Activated CD4-positive, alpha-beta T cell treated with anti-CD3 and anti-CD28 coated beads for 1 hour (primary cell): ENCODE results near the gene PTH2R.
"Not testable (repeated sequence)": the region's sequence is repeated elsewhere in the genome, so short reads cannot be mapped to it uniquely, and the experiment has no call there.

ENCODE experiments used
- DNase-seq: peaks from one replicate; pipeline ENCODE4 v3.0.0-alpha.2; 2020

Gene PTH2R

GRCh38 chr2:208488686-208489564, 82.3 kb downstream of the PTH2R start:
- DNase-seq = no peak

- no peak for DNase-seq
Measured at GRCh38 chr2:208489687-208490086, 83.1 kb downstream of the PTH2R start.

- no peak for DNase-seq
Measured at GRCh38 chr2:208490492-208490891, 83.9 kb downstream of the PTH2R start.

GRCh38 chr2:208491641-208492040, 85.0 kb downstream of the PTH2R start:
- no peak for DNase-seq

- DNase-seq = no peak
Measured at GRCh38 chr2:208492069-208492468, 85.5 kb downstream of the PTH2R start.

- no peak for DNase-seq
Measured at GRCh38 chr2:208493186-208493585, 86.6 kb downstream of the PTH2R start.

GRCh38 chr2:208496129-208496528, 89.5 kb downstream of the PTH2R start:
- no peak for DNase-seq

GRCh38 chr2:208501206-208501605, 94.6 kb downstream of the PTH2R start:
- no peak for DNase-seq

GRCh38 chr2:208502288-208502687, 95.7 kb downstream of the PTH2R start:
- DNase-seq = no peak

GRCh38 chr2:208505365-208505764, 98.8 kb downstream of the PTH2R start:
- not testable (repeated sequence) for DNase-seq

GRCh38 chr2:208509586-208509985, 103.0 kb downstream of the PTH2R start:
- DNase-seq = no peak

- no peak for DNase-seq
Measured at GRCh38 chr2:208511016-208511415, 104.4 kb downstream of the PTH2R start.

- no peak for DNase-seq
Measured at GRCh38 chr2:208511573-208511972, 105.0 kb downstream of the PTH2R start.

- DNase-seq = no peak
Measured at GRCh38 chr2:208515099-208515498, 108.5 kb downstream of the PTH2R start.

GRCh38 chr2:208523069-208523468, 116.5 kb downstream of the PTH2R start:
- DNase-seq = not testable (repeated sequence)

- not testable (repeated sequence) for DNase-seq
Measured at GRCh38 chr2:208525165-208525564, 118.6 kb downstream of the PTH2R start.

GRCh38 chr2:208529796-208530195, 123.2 kb downstream of the PTH2R start:
- no peak for DNase-seq

- DNase-seq = no peak
Measured at GRCh38 chr2:208531361-208531760, 124.8 kb downstream of the PTH2R start.

- not testable (repeated sequence) for DNase-seq
Measured at GRCh38 chr2:208535578-208535977, 129.0 kb downstream of the PTH2R start.

GRCh38 chr2:208541461-208541988, 134.9 kb downstream of the PTH2R start:
- DNase-seq = no peak

- DNase-seq = no peak
Measured at GRCh38 chr2:208541989-208542464, 135.4 kb downstream of the PTH2R start.

GRCh38 chr2:208542465-208543041, 136.0 kb downstream of the PTH2R start:
- DNase-seq = no peak
